Suprapubic skin (tissue), 4 donors: Measurements from ENCODE around the gene STH. TPM values are rescaled to one million over a fixed set of nuclear protein-coding genes. Genes with fewer than 3 reads are reported as not detected.
"Not testable (repeated sequence)": the region's sequence is repeated elsewhere in the genome, so short reads cannot be mapped to it uniquely, and the experiment has no call there.

Experiments used
- DNase-seq, 2 donors: peaks; one replicate each; pipeline ENCODE4 v3.0.0-alpha.2; 2019; ENCODE audit warnings: low spot score in 2 of 2
- H3K27ac ChIP-seq: fragments of 200-600 bp; sonication (generic); one replicate; pipeline ENCODE4 v1.5.1; 2019
- H3K27me3 ChIP-seq: fragments of 200-600 bp; sonication (generic); one replicate; pipeline ENCODE4 v1.5.1; 2019
- H3K36me3 ChIP-seq: fragments of 200-600 bp; sonication (generic); one replicate; pipeline ENCODE4 v1.5.1; 2019
- H3K4me1 ChIP-seq: fragments of 200-600 bp; sonication (generic); one replicate; pipeline ENCODE4 v1.5.1; 2019
- H3K4me3 ChIP-seq: fragments of 200-600 bp; sonication (generic); one replicate; pipeline ENCODE4 v1.5.1; 2019; ENCODE audit warnings: mild to moderate bottlenecking
- H3K9me3 ChIP-seq: fragments of 200-600 bp; sonication (generic); one replicate; pipeline ENCODE4 v1.5.1; 2019
- CTCF ChIP-seq, 2 donors: fragments of 200-600 bp in 1 of 2; fragments of 450-650 bp in 1 of 2; sonication (generic) in 1 of 2; IDR thresholded peaks; one replicate each; pipeline ENCODE4 v1.5.1; 2016 to 2019; ENCODE audit warnings: antibody characterized with exemption in 2 of 2, mild to moderate bottlenecking in 1 of 2, moderate library complexity in 1 of 2
- EP300 ChIP-seq: sonication (generic); formaldehyde crosslinking; IDR thresholded peaks from one replicate; pipeline ENCODE4 v1.6.1; 2017; ENCODE audit warnings: antibody characterized with exemption
- POLR2A ChIP-seq, 2 donors: fragments of 450-650 bp; IDR thresholded peaks; one replicate each; pipeline ENCODE4 v1.6.1; 2017; ENCODE audit warnings: antibody characterized with exemption in 2 of 2, mild to moderate bottlenecking in 2 of 2, moderate library complexity in 2 of 2
- POLR2AphosphoS5 ChIP-seq, 3 donors: sonication (generic); formaldehyde crosslinking; IDR thresholded peaks; one replicate each; pipeline ENCODE4 v1.6.1; 2017; ENCODE audit warnings: antibody characterized with exemption in 3 of 3
- WGBS: methylation state at CpG from one replicate; pipeline ENCODE4 v1.1.5; 2018; 5-methylcytosine and 5-hydroxymethylcytosine counted together
- total RNA-seq, 4 donors: library from RNA; depleted of rRNA; stranded (reverse); fragments of >200 nt; gene quantifications; one replicate each; pipeline ENCODE4 v1.1.0, GENCODE V29; 2016

The STH gene
- total RNA-seq, 4 donors from 2014 or later = not detected

- peaks cover 11% of the 10 kb centered on the region for H3K4me1 ChIP-seq
- H3K36me3 ChIP-seq = no peaks in the 10 kb centered on the region
- H3K4me3 ChIP-seq = no peak overlapping the region
- 75% methylated on average over 3 of the region's 16 CpGs for WGBS
- TF ChIP-seq CTCF (IDR thresholded peaks at IDR 0.05) = no peak
- no peak for TF ChIP-seq POLR2AphosphoS5 (IDR thresholded peaks at IDR 0.05)
- TF ChIP-seq EP300 = no peak
- no peak for TF ChIP-seq POLR2A (IDR thresholded peaks at IDR 0.05)
- DNase-seq = no peak
- no peaks in the 10 kb centered on the region for H3K9me3 ChIP-seq
- no peak overlapping the region for H3K27ac ChIP-seq
- no peaks in the 10 kb centered on the region for H3K27me3 ChIP-seq
These were observed 11.6 kb downstream of the STH start for GRCh38 chr17:46010597-46011186.

DNA sequence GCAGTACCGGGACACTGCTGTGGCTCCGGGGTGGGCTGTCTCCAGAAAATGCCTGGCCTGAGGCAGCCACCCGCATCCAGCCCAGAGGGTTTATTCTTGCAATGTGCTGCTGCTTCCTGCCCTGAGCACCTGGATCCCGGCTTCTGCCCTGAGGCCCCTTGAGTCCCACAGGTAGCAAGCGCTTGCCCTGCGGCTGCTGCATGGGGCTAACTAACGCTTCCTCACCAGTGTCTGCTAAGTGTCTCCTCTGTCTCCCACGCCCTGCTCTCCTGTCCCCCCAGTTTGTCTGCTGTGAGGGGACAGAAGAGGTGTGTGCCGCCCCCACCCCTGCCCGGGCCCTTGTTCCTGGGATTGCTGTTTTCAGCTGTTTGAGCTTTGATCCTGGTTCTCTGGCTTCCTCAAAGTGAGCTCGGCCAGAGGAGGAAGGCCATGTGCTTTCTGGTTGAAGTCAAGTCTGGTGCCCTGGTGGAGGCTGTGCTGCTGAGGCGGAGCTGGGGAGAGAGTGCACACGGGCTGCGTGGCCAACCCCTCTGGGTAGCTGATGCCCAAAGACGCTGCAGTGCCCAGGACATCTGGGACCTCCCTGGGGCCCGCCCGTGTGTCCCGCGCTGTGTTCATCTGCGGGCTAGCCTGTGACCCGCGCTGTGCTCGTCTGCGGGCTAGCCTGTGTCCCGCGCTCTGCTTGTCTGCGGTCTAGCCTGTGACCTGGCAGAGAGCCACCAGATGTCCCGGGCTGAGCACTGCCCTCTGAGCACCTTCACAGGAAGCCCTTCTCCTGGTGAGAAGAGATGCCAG, 12.9 kb downstream of the STH start:
- Histone ChIP-seq H3K27me3 (no peaks in the 10 kb centered on the region), H3K4me3 (no peak overlapping the region), H3K9me3 (no peaks in the 10 kb centered on the region), H3K27ac (no peak overlapping the region), H3K36me3 (no peaks in the 10 kb centered on the region), H3K4me1 (peaks cover 11% of the 10 kb centered on the region)
- no peak for TF ChIP-seq POLR2AphosphoS5 (IDR thresholded peaks at IDR 0.05)
- TF ChIP-seq CTCF (IDR thresholded peaks at IDR 0.05) = no peak
- TF ChIP-seq EP300 = no peak
- no peak for TF ChIP-seq POLR2A (IDR thresholded peaks at IDR 0.05)
- 89% methylated on average over 9 of the region's 28 CpGs for WGBS
- DNase-seq = no peak

- Histone ChIP-seq H3K4me1 (peaks cover 11% of the 10 kb centered on the region), H3K9me3 (no peaks in the 10 kb centered on the region), H3K36me3 (no peaks in the 10 kb centered on the region), H3K27ac (no peak overlapping the region), H3K27me3 (no peaks in the 10 kb centered on the region), H3K4me3 (no peak overlapping the region)
- 87% methylated on average over 11 of the region's 11 CpGs for whole genome bisulfite sequencing
- DNase-seq = no peak
- TF ChIP-seq POLR2A (IDR thresholded peaks at IDR 0.05) (no peak), CTCF (IDR thresholded peaks at IDR 0.05) (no peak), EP300 (no peak), POLR2AphosphoS5 (IDR thresholded peaks at IDR 0.05) (no peak)
These were observed 13.5 kb downstream of the STH start for GRCh38 chr17:46012506-46013079.

GRCh38 chr17:46013127-46013501, 14.1 kb downstream of the STH start:
- no peak for DNase-seq
- H3K27ac ChIP-seq = no peak overlapping the region
- no peaks in the 10 kb centered on the region for H3K9me3 ChIP-seq
- H3K36me3 ChIP-seq = no peaks in the 10 kb centered on the region
- WGBS = 80% methylated on average over 2 of the region's 7 CpGs
- no peaks in the 10 kb centered on the region for H3K27me3 ChIP-seq
- H3K4me1 ChIP-seq = peaks cover 11% of the 10 kb centered on the region
- TF ChIP-seq POLR2A (IDR thresholded peaks at IDR 0.05) (no peak), EP300 (no peak), CTCF (IDR thresholded peaks at IDR 0.05) (no peak), POLR2AphosphoS5 (IDR thresholded peaks at IDR 0.05) (no peak)
- no peak overlapping the region for H3K4me3 ChIP-seq

DNA sequence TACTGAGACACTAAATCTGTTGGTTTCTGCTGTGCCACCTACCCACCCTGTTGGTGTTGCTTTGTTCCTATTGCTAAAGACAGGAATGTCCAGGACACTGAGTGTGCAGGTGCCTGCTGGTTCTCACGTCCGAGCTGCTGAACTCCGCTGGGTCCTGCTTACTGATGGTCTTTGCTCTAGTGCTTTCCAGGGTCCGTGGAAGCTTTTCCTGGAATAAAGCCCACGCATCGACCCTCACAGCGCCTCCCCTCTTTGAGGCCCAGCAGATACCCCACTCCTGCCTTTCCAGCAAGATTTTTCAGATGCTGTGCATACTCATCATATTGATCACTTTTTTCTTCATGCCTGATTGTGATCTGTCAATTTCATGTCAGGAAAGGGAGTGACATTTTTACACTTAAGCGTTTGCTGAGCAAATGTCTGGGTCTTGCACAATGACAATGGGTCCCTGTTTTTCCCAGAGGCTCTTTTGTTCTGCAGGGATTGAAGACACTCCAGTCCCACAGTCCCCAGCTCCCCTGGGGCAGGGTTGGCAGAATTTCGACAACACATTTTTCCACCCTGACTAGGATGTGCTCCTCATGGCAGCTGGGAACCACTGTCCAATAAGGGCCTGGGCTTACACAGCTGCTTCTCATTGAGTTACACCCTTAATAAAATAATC, 14.6 kb downstream of the STH start:
- Histone ChIP-seq H3K27me3 (no peaks in the 10 kb centered on the region), H3K4me3 (no peak overlapping the region), H3K36me3 (no peaks in the 10 kb centered on the region), H3K9me3 (no peaks in the 10 kb centered on the region), H3K4me1 (peaks cover 11% of the 10 kb centered on the region), H3K27ac (no peak overlapping the region)
- 60% methylated on average over 9 of the region's 9 CpGs for WGBS
- TF ChIP-seq POLR2A (IDR thresholded peaks at IDR 0.05) (no peak), CTCF (IDR thresholded peaks at IDR 0.05) (no peak), POLR2AphosphoS5 (IDR thresholded peaks at IDR 0.05) (no peak), EP300 (no peak)
- no peak for DNase-seq

- H3K27ac ChIP-seq, H3K36me3 ChIP-seq, DNase-seq, H3K4me3 ChIP-seq, H3K27me3 ChIP-seq, H3K9me3 ChIP-seq: not testable (repeated sequence)
- WGBS = 79% methylated on average over 5 of the region's 8 CpGs
- H3K4me1 ChIP-seq = peaks cover 14% of the 10 kb centered on the region
These were observed 20.4 kb downstream of the STH start for GRCh38 chr17:46019408-46019925.
